Left ventricle myocardium inferior (tissue), 1 donor: ENCODE measurements around the gene MDH1B. TPM values are rescaled to one million over a fixed set of nuclear protein-coding genes. Genes with fewer than 3 reads are reported as not detected.

Experiments used
- DNase-seq: peaks from one replicate; pipeline ENCODE4 v3.0.0-alpha.2; 2020
- H3K27ac ChIP-seq: fragments of 200-600 bp; replicated peaks from 2 replicates; pipeline ENCODE4 v1.8.0; 2021
- H3K27me3 ChIP-seq: fragments of 200-600 bp; 2 replicates; pipeline ENCODE4 v1.8.0; 2021; ENCODE audit warnings: low read depth
- H3K36me3 ChIP-seq: fragments of 200-600 bp; 2 replicates; pipeline ENCODE4 v1.8.0; 2021
- H3K4me1 ChIP-seq: fragments of 200-600 bp; 2 replicates; pipeline ENCODE4 v1.8.0; 2021
- H3K4me3 ChIP-seq: fragments of 200-600 bp; 2 replicates; pipeline ENCODE4 v1.8.0; 2021; ENCODE audit warnings: mild to moderate bottlenecking, moderate library complexity
- H3K9me3 ChIP-seq: fragments of 200-600 bp; replicated peaks from 2 replicates; pipeline ENCODE4 v1.8.0; 2021
- CTCF ChIP-seq: fragments of 200-600 bp; IDR thresholded peaks from 2 replicates; pipeline ENCODE4 v1.8.0; 2021; ENCODE audit warnings: antibody characterized with exemption, mild to moderate bottlenecking, borderline replicate concordance
- intact Hi-C: fragments of 100-400 bp; cut with micrococcal nuclease; formaldehyde crosslinking; loops from one replicate; pipeline ENCODE4 v1.11.0; 2022
- total RNA-seq: library from RNA; stranded (reverse); fragmentation: NEBNext Ultra II Directional; extraction: Animal tissue kit (Norgen Biotek cat#: 25700); gene quantifications from one replicate; pipeline ENCODE4 v1.2.1, GENCODE V29; 2021
- donor health status: DM: no; HTN: yes; CAD: no; lungs with severe emphysema.

Gene MDH1B
- total RNA-seq, 1 donor from 2014 or later, result 0.69 TPM

- no peaks in the 10 kb centered on the region for H3K36me3 ChIP-seq
- peaks cover 5% of the 10 kb centered on the region for H3K27me3 ChIP-seq
- peak overlapping the region; percentile 7 for H3K4me3 ChIP-seq
- no peak for TF ChIP-seq CTCF
- peak overlapping the region; percentile 56 for H3K27ac ChIP-seq
- H3K9me3 ChIP-seq, result no peaks in the 10 kb centered on the region
- H3K4me1 ChIP-seq, result peaks cover 11% of the 10 kb centered on the region
- intact Hi-C loops, result no loop called here
- DNase-seq, result no peak
Measured at GRCh38 chr2:206728277-206729199, 36.6 kb downstream of the MDH1B start.

GRCh38 chr2:206727287-206727686, 37.8 kb downstream of the MDH1B start:
- peaks cover 11% of the 10 kb centered on the region for H3K4me1 ChIP-seq
- no peak for TF ChIP-seq CTCF
- no peaks in the 10 kb centered on the region for H3K9me3 ChIP-seq
- peaks cover 5% of the 10 kb centered on the region for H3K27me3 ChIP-seq
- H3K4me3 ChIP-seq, result no peak overlapping the region
- intact Hi-C loops, result no loop called here
- H3K27ac ChIP-seq, result no peak overlapping the region
- H3K36me3 ChIP-seq, result no peaks in the 10 kb centered on the region
- no peak for DNase-seq

- TF ChIP-seq CTCF, result no peak
Measured at GRCh38 chr2:206723288-206723687, 41.8 kb downstream of the MDH1B start.

GRCh38 chr2:206721256-206721920, 43.7 kb downstream of the MDH1B start:
- Histone ChIP-seq H3K27ac (no peak overlapping the region), H3K9me3 (peaks cover 8% of the 10 kb centered on the region), H3K4me3 (no peak overlapping the region), H3K4me1 (no peaks in the 10 kb centered on the region), H3K27me3 (no peaks in the 10 kb centered on the region), H3K36me3 (no peaks in the 10 kb centered on the region)
- intact Hi-C loops, result no loop called here
- no peak for TF ChIP-seq CTCF
- no peak for DNase-seq

More at GRCh38 chr2:206723288-206723687, 41.8 kb downstream of the MDH1B start:
- intact Hi-C loops, result no loop called here
- no peak for DNase-seq
- Histone ChIP-seq H3K36me3 (no peaks in the 10 kb centered on the region), H3K27me3 (no peaks in the 10 kb centered on the region), H3K4me1 (peaks cover under 1% of the 10 kb centered on the region), H3K27ac (no peak overlapping the region), H3K9me3 (peaks cover 8% of the 10 kb centered on the region), H3K4me3 (no peak overlapping the region)

- H3K9me3 ChIP-seq, result peaks cover 8% of the 10 kb centered on the region
- no peaks in the 10 kb centered on the region for H3K36me3 ChIP-seq
- TF ChIP-seq CTCF, result no peak
- no peak within 1 kb of the TSS for H3K27ac ChIP-seq
- H3K27me3 ChIP-seq, result no peaks in the 10 kb centered on the region
- intact Hi-C loops, result no loop called here
- no peaks in the 10 kb centered on the region for H3K4me1 ChIP-seq
- no peak for DNase-seq
- no peak within 1 kb of the TSS for H3K4me3 ChIP-seq
Measured at GRCh38 chr2:206718296-206718695, 46.8 kb downstream of the MDH1B start, which contains the start of gene DYTN. DYTN (minus strand) TSS chr2:206718396; CDS start chr2:206718279, 117 bp downstream.
